ENCODE data around the gene RGS4. TPM values are rescaled to one million over a fixed set of nuclear protein-coding genes. Genes with fewer than 3 reads are reported as not detected.

The RGS4 gene
- total and polyA plus RNA-seq, 2 experiments from 2014 or later, result 6.8 to 16.8 TPM

- Histone ChIP-seq H2AFZ (no peak overlapping the region), H3K9me3 (ENCODE audit: low read depth) (no peaks in the 10 kb centered on the region), H3K27ac (no peak overlapping the region), H3K36me3 (replicated peaks; ENCODE audit: insufficient read depth, low read depth) (no peaks in the 10 kb centered on the region), H3K79me2 (no peaks in the 10 kb centered on the region), H3K4me2 (peak overlapping the region; percentile 23), H4K20me1 (ENCODE audit: insufficient read depth, poor library complexity, severe bottlenecking) (no peaks in the 10 kb centered on the region), H3K27me3 (peaks cover 13% of the 10 kb centered on the region), H3K9me2 (replicated peaks; ENCODE audit: insufficient read depth) (no peaks in the 10 kb centered on the region), H3K4me3 (no peak overlapping the region), H3K4me1 (ENCODE audit: insufficient read depth) (no peaks in the 10 kb centered on the region)
- DNase-seq (ENCODE audit: low spot score), result peak; percentile 77
- TF ChIP-seq EZH2 (IDR thresholded peaks at IDR 0.05; ENCODE audit: borderline replicate concordance) (no peak), EZH2phosphoT487 (IDR thresholded peaks at IDR 0.05; ENCODE audit: low read depth, severe bottlenecking, unreplicated experiment) (no peak), CTCF (IDR thresholded peaks at IDR 0.05; ENCODE audit: poor library complexity) (peak; percentile 79)
- WGBS (ENCODE audit: low lambda C conversion rate, missing lambda C conversion rate), result 14% methylated on average over 6 of the region's 6 CpGs
Measured at GRCh38 chr1:163071405-163072255, 2.5 kb downstream of the RGS4 start.

GRCh38 chr1:163072658-163073057 is 3.5 kb downstream of the RGS4 start:
- DNase-seq (ENCODE audit: low spot score), result no peak
- Histone ChIP-seq H3K4me3 (no peak overlapping the region), H3K36me3 (replicated peaks; ENCODE audit: insufficient read depth, low read depth) (no peaks in the 10 kb centered on the region), H3K4me2 (no peak overlapping the region), H4K20me1 (ENCODE audit: insufficient read depth, poor library complexity, severe bottlenecking) (no peaks in the 10 kb centered on the region), H2AFZ (no peak overlapping the region), H3K9me2 (replicated peaks; ENCODE audit: insufficient read depth) (no peaks in the 10 kb centered on the region), H3K27ac (no peak overlapping the region), H3K9me3 (ENCODE audit: low read depth) (no peaks in the 10 kb centered on the region), H3K27me3 (peaks cover 13% of the 10 kb centered on the region), H3K4me1 (ENCODE audit: insufficient read depth) (no peaks in the 10 kb centered on the region), H3K79me2 (no peaks in the 10 kb centered on the region)
- no peak for TF ChIP-seq EZH2phosphoT487 (IDR thresholded peaks at IDR 0.05; ENCODE audit: low read depth, severe bottlenecking, unreplicated experiment)
- TF ChIP-seq CTCF (IDR thresholded peaks at IDR 0.05; ENCODE audit: poor library complexity), result no peak
- no peak for TF ChIP-seq EZH2 (IDR thresholded peaks at IDR 0.05; ENCODE audit: borderline replicate concordance)
- 95% methylated on average over 1 of the region's 1 CpG for WGBS (ENCODE audit: low lambda C conversion rate, missing lambda C conversion rate)

GRCh38 chr1:163074004-163074403 is 4.8 kb downstream of the RGS4 start:
- Histone ChIP-seq H3K27me3 (peaks cover 13% of the 10 kb centered on the region), H3K9me3 (ENCODE audit: low read depth) (no peaks in the 10 kb centered on the region), H3K27ac (no peak overlapping the region), H3K79me2 (no peaks in the 10 kb centered on the region), H3K9me2 (replicated peaks; ENCODE audit: insufficient read depth) (no peaks in the 10 kb centered on the region), H4K20me1 (ENCODE audit: insufficient read depth, poor library complexity, severe bottlenecking) (no peaks in the 10 kb centered on the region), H3K36me3 (replicated peaks; ENCODE audit: insufficient read depth, low read depth) (no peaks in the 10 kb centered on the region), H3K4me1 (ENCODE audit: insufficient read depth) (no peaks in the 10 kb centered on the region), H2AFZ (no peak overlapping the region), H3K4me3 (no peak overlapping the region), H3K4me2 (no peak overlapping the region)
- no peak for TF ChIP-seq EZH2 (IDR thresholded peaks at IDR 0.05; ENCODE audit: borderline replicate concordance)
- no peak for TF ChIP-seq CTCF (IDR thresholded peaks at IDR 0.05; ENCODE audit: poor library complexity)
- TF ChIP-seq EZH2phosphoT487 (IDR thresholded peaks at IDR 0.05; ENCODE audit: low read depth, severe bottlenecking, unreplicated experiment), result no peak
- WGBS (ENCODE audit: low lambda C conversion rate, missing lambda C conversion rate), result 100% methylated on average over 1 of the region's 1 CpG
- no peak for DNase-seq (ENCODE audit: low spot score)
